AG04450 (cell line): Measurements from ENCODE around the gene HOXA10. TPM values are rescaled to one million over a fixed set of nuclear protein-coding genes. Genes with fewer than 3 reads are reported as not detected.

ENCODE experiments used
- CTCF ChIA-PET: fragments of 300-600, 350-600 bp; formaldehyde crosslinking; extraction: SDS; loops from one replicate; lab custom pipeline; 2022; ENCODE audit warnings: antibody characterized with exemption, inconsistent platforms; lab: Charles Lee
- POLR2A ChIA-PET: fragments of 350-600 bp; formaldehyde crosslinking; extraction: SDS; loops from one replicate; lab custom pipeline; 2021; ENCODE audit warnings: antibody characterized with exemption, inconsistent platforms; lab: Yijun Ruan, JAX
- DNase-seq: peaks from one replicate; pipeline ENCODE4 v3.0.0-alpha.2; 2011; ENCODE audit warnings: low read depth, low spot score
- H3K27ac ChIP-seq: one replicate; pipeline ENCODE4 v1.5.1; 2012; ENCODE audit warnings: low read depth, low read length, control low read depth
- H3K27me3 ChIP-seq: one replicate; pipeline ENCODE4 v1.6.0; 2012; ENCODE audit warnings: low read length; ENCODE audit not compliant: control insufficient read depth, insufficient read depth
- H3K4me3 ChIP-seq: 2 replicates; pipeline ENCODE4 v1.5.1; 2011; ENCODE audit warnings: mild to moderate bottlenecking, low read depth, low read length, control low read depth
- H3K9me3 ChIP-seq: 2 replicates; pipeline ENCODE4 v1.5.1; 2012; ENCODE audit warnings: low read length; ENCODE audit not compliant: control insufficient read depth, insufficient read depth
- polyA plus RNA-seq: library from polyadenylated mRNA; depleted of rRNA; stranded (reverse); fragments of >200 nt; gene quantifications from 2 replicates; pipeline ENCODE4 v1.2.3, GENCODE V29; 2011
- TF ChIP-seq, protein P1 (sequence below): IDR thresholded peaks from 2 replicates; pipeline ENCODE4 v1.5.1; 2011; ENCODE audit warnings: low read depth, low read length, control low read depth, inconsistent platforms

HOXA10 gene
- polyA plus RNA-seq, 1 experiment: 0.47 TPM

DNA sequence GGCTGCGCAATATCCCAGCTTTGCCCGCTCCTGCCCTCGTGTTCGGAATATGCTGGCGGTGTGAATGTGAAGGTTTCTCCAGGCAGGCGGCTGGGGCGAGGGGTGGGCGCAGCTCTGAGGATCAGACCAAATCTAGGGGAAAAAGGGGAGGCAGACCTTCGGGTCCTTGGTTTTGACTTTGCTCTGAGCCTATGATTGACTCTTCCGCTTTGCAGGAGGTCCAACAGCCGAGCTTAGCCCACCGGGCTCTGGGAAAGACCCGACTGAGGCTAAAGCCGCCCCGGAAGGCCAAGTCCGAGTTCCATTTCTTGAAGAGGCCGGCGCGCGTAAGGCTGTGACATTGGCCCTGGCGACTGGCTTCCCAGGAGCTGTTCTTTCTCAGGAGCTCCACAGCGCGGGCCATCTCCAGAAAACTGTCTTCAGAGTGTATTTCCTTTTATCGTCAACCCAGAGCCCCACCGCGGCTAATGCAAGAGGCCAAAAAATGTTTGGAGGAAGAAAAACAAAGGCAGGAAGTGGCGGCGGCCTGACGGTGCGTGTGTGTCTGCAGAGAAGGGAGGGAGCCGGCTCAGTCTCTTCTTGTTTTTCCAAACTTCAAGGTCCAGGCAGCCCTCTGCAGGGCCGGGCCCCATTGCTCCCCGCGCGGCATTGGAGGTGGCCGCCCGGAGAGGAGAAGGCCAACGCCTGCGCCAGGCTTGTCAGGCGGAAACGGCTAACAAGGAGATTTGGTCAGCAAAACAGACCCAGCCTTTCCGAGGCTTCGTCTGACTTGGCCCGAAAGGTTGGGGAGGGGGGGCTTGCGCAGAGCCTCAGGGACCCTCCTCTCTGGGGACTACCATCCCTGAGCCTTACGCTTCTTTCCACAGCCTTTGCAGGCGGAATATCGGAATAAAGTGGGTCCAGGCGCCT lies 14.5 kb upstream of the HOXA10 start:
- Histone ChIP-seq H3K27me3 (peaks cover 96% of the 10 kb centered on the region), H3K4me3 (no peak overlapping the region), H3K27ac (no peak overlapping the region), H3K9me3 (peaks cover 25% of the 10 kb centered on the region; the same call in 1 of the 2 replicates)
- TF ChIP-seq, protein P1, sequence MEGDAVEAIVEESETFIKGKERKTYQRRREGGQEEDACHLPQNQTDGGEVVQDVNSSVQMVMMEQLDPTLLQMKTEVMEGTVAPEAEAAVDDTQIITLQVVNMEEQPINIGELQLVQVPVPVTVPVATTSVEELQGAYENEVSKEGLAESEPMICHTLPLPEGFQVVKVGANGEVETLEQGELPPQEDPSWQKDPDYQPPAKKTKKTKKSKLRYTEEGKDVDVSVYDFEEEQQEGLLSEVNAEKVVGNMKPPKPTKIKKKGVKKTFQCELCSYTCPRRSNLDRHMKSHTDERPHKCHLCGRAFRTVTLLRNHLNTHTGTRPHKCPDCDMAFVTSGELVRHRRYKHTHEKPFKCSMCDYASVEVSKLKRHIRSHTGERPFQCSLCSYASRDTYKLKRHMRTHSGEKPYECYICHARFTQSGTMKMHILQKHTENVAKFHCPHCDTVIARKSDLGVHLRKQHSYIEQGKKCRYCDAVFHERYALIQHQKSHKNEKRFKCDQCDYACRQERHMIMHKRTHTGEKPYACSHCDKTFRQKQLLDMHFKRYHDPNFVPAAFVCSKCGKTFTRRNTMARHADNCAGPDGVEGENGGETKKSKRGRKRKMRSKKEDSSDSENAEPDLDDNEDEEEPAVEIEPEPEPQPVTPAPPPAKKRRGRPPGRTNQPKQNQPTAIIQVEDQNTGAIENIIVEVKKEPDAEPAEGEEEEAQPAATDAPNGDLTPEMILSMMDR: no peak
- no peak for DNase-seq
- ChIA-PET POLR2A (interaction anchor here (0.6 kb wide), 1 partner anchor 604 kb away, joined by 11 read pairs; no protein-coding TSS in a partner anchor), CTCF (no interaction called here)

DNA sequence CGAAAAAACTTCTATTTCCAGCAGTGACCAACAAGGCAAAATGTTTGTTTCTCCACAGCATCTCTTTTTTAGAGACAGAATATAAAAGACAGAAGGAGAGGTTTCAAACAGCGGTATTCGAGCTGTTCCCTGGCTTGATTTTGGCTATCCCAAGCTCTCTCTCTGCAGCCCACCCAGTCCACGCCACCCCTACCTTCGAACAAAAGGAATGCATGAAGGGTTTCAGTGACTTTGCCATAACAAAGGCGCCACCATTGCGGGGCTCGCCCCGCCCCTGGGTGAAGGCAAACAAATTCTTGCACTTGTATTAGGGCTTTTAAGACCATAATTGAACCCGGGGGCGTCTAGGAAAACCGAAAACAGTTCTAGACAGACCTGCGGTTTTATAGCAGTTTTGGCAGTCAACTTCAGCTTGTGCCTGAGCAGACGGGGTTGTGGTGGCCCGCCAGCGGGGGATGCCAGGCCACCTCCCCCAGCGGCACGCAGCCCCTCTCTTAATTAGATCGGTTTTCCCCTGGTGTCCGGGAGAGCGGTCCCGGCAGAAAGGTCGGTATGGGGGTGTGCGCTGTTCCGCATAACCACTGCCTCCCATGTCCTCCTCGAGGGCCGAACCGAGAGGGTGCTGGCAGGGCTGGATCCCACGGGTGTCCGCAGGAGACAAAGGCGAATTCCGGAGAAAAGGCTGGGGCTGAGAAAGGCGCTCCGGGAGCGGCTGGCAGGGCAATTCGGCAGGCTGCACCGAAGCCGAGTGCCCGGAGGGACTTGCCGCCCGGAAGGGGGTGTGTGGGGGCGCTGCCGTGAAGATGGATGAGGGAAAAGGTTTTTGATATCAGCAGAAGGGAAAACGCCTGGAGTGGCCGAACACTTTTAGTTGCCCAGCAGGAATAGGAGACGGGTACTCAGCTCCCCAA lies 13.6 kb upstream of the HOXA10 start:
- no peak overlapping the region for H3K4me3 ChIP-seq
- ChIA-PET CTCF (interaction anchor here (1.3 to 2.2 kb wide), 4 partner anchors 8 to 1295 kb away, joined by 3 to 11 read pairs (median 6); no protein-coding TSS in a partner anchor), POLR2A (no interaction called here)
- DNase-seq: no peak
- H3K27ac ChIP-seq: no peak overlapping the region
- TF ChIP-seq, protein P1: no peak
- peaks cover 96% of the 10 kb centered on the region for H3K27me3 ChIP-seq
- peaks cover 29% of the 10 kb centered on the region; the same call in 1 of the 2 replicates for H3K9me3 ChIP-seq

DNA sequence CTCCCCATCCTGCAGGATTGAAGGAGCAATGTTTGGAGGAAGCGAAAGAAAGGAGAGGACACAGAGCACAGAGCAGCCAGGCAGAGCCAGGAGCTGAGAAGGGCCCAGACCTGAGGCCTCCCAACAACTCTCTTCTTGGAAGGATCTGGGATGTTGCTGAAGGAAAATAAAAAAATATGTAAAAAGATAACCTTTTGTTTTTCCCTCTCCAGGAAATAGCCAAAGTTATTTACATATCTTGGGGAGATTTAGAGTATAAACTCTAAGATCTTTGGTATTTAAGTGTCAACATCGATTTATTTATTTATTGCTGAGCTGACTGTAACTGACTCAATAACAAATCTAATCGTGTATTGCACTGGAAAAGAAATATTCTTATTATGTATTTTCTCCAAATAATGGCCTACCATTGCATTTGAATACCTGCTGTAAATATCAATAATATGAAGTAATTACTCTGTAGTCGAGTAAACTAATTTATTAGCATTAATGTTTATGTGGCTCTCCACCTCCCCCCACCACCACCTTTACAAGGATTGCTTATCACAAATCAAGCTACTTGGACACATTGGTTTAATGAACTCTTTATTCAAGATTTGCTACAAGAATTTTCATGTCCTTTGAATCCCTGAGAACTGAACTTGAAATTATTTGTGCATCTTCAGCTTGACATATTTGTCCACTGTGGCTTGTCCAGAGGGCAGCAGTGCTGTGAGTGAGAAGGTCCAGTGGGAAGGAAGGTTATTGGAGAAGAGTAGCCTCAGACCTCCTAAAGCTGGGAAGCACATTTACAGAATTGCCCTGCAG lies 12.8 kb upstream of the HOXA10 start:
- ChIA-PET POLR2A (no interaction called here), CTCF (interaction anchor here (0.5 to 2.2 kb wide), 6 partner anchors 9 to 1294 kb away, joined by 3 to 11 read pairs (median 4); partner anchors contain the start of gene HOXA10)
- DNase-seq: no peak
- peaks cover 27% of the 10 kb centered on the region; the same call in 1 of the 2 replicates for H3K9me3 ChIP-seq
- TF ChIP-seq, protein P1: no peak
- H3K4me3 ChIP-seq: no peak overlapping the region
- peaks cover 97% of the 10 kb centered on the region for H3K27me3 ChIP-seq
- no peak overlapping the region for H3K27ac ChIP-seq

DNA sequence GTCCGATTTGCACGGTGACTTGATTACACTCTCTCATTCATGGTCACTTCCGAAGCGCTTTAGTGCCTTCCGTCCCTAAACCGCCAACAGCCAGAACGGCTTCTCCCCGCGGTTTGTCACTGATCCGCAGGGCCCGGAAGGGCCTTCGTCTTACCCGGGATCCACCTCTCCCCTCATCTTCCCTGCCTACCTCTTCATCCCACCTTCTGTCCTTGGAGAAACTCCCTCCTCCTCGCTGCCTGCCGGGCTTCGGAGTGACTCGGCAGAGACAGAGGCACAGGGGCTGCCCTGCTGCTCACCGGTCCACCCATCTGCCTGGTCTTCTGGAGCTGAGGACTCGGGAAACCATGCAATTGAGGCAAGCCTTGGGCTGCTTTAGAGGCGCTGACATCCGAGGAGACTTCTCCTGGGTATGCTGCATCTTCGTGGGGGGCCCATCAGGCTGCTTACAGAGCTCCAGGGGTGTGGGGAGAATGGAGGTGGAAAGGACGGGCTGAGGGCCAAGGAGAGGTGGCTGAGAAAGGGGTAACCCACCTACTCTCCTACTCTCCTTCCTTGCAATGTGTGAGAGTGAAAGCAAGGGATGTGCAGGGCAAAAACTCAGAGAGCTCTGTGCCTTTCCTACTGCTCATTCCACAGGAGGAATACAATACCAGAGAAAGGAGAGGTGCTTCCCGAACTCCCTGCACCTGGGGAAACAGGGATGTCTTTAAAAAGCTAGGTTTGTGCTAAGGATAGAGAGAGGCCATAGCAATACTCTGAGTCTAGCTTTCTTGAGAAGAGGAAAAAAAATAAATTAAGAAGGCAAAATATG lies 11.9 kb upstream of the HOXA10 start:
- TF ChIP-seq, protein P1: no peak
- H3K4me3 ChIP-seq: no peak overlapping the region
- CTCF ChIA-PET: interaction anchor here (1.1 to 2.2 kb wide), 6 partner anchors 10 to 1293 kb away, joined by 3 to 11 read pairs (median 4); no protein-coding TSS in a partner anchor
- DNase-seq: no peak
- H3K27me3 ChIP-seq: peaks cover 95% of the 10 kb centered on the region
- H3K9me3 ChIP-seq: peaks cover 23% of the 10 kb centered on the region; the same call in 1 of the 2 replicates
- no peak overlapping the region for H3K27ac ChIP-seq
- POLR2A ChIA-PET: no interaction called here
